Measurements from ENCODE around the gene FBXO48. TPM values are rescaled to one million over a fixed set of nuclear protein-coding genes. Genes with fewer than 3 reads are reported as not detected.

The FBXO48 gene
- total and polyA plus RNA-seq, 2 of the 8 experiments (the other 6 are each of a cell fraction or from before 2014, with no cell fraction given) = 1.1 to 1.5 TPM

GRCh38 chr2:68499133-68499532 is 32.0 kb upstream of the FBXO48 start:
- H3K23ac ChIP-seq (ENCODE audit: insufficient read length) = no peak overlapping the region
- FAIRE-seq = no peak
- no peak for TF ChIP-seq POLR2AphosphoS5 (IDR thresholded peaks at IDR 0.05; ENCODE audit: low read depth, low read length)
- TF ChIP-seq BRCA1 (IDR thresholded peaks at IDR 0.05; ENCODE audit: low read depth, low read length) = no peak
- TF ChIP-seq BCL11A (IDR thresholded peaks at IDR 0.05; ENCODE audit: low read depth in 2 of 2, low read length in 2 of 2) = no peak
- TF ChIP-seq SAP30 (IDR thresholded peaks at IDR 0.05; ENCODE audit: insufficient read depth, insufficient replicate concordance, low read length) = no peak
- TF ChIP-seq ASH2L (IDR thresholded peaks at IDR 0.05; ENCODE audit: low read length) = no peak
- TF ChIP-seq ATF2 (IDR thresholded peaks at IDR 0.05; ENCODE audit: low read length) = no peak
- TF ChIP-seq YY1 (IDR thresholded peaks at IDR 0.05; ENCODE audit: low read depth, low read length) = no peak
- no peak for TF ChIP-seq RXRA (IDR thresholded peaks at IDR 0.05; ENCODE audit: insufficient read depth, low read depth, low read length)
- TF ChIP-seq KDM4A (IDR thresholded peaks at IDR 0.05; ENCODE audit: low read depth, low read length, severe bottlenecking) = no peak
- no peak for TF ChIP-seq RNF2 (IDR thresholded peaks at IDR 0.05; ENCODE audit: borderline replicate concordance, low read depth, low read length, missing control alignments, poor library complexity, severe bottlenecking)
- TF ChIP-seq SP1 (IDR thresholded peaks at IDR 0.05; ENCODE audit: low read depth, low read length) = no peak
- TF ChIP-seq SIRT6 (IDR thresholded peaks at IDR 0.05; ENCODE audit: low read length) = no peak

More at GRCh38 chr2:68499133-68499532, 32.0 kb upstream of the FBXO48 start:
- H2BK5ac ChIP-seq (ENCODE audit: low read depth, low read length) = no peak overlapping the region
- H3K36me3 ChIP-seq (ENCODE audit: control insufficient read depth in 2 of 4, insufficient read depth in 4 of 4, low read length in 3 of 4) = no peaks in the 10 kb centered on the region
- H3K79me2 ChIP-seq (ENCODE audit: control insufficient read depth in 1 of 2, insufficient read depth in 2 of 2, low read length in 2 of 2) = no peaks in the 10 kb centered on the region
- CTCF ChIA-PET (ENCODE audit: partially characterized antibody) = interaction anchor here (0.6 to 1.6 kb wide), 3 partner anchors 11 to 882 kb away, joined by 3 to 5 read pairs (median 4); no protein-coding TSS in a partner anchor
- H3K27ac ChIP-seq (ENCODE audit: low read depth, low read length) = no peak overlapping the region
- H2BK15ac ChIP-seq (ENCODE audit: low read length) = no peak overlapping the region
- no peak overlapping the region for H4K5ac ChIP-seq (ENCODE audit: insufficient read length, low read depth, low read length)
- H3K4ac ChIP-seq (replicated peaks; ENCODE audit: insufficient read length, low read depth, low read length) = no peak overlapping the region
- no peak overlapping the region for H2BK12ac ChIP-seq (ENCODE audit: low read depth, low read length)
- H2AK5ac ChIP-seq (ENCODE audit: low read depth, low read length) = no peak overlapping the region
- H3K56ac ChIP-seq (replicated peaks; ENCODE audit: insufficient read length, low read depth, low read length) = no peak overlapping the region
- H2AFZ ChIP-seq (ENCODE audit: low read length) = no peak overlapping the region
- no peaks in the 10 kb centered on the region for H3K4me1 ChIP-seq (replicated peaks in 1 of 4; ENCODE audit: control insufficient read depth in 3 of 4, insufficient read depth in 4 of 4, low read length in 3 of 4)
- peaks cover 14 to 18% of the 10 kb centered on the region in 2 experiments for H3K9me3 ChIP-seq (ENCODE audit: insufficient read depth in 2 of 2, low read depth in 1 of 2, low read length in 1 of 2)
- H3K4me3 ChIP-seq (ENCODE audit: extremely low read depth in 1 of 4, insufficient read depth in 2 of 4, low read depth in 3 of 4, low read length in 4 of 4) = no peak overlapping the region
- peaks cover 0 to 2% of the 10 kb centered on the region in 2 experiments for H4K20me1 ChIP-seq (replicated peaks in 1 of 2; ENCODE audit: control insufficient read depth in 1 of 2, insufficient read depth in 2 of 2, low read length in 2 of 2)
- H3K23me2 ChIP-seq (ENCODE audit: low read depth, low read length) = no peaks in the 10 kb centered on the region
- no peak overlapping the region for H3K18ac ChIP-seq (ENCODE audit: extremely low read depth, low read length)
- DNase-seq (ENCODE audit: low read depth in 1 of 2, low spot score in 2 of 2) = no peak
- no peak overlapping the region for H2BK120ac ChIP-seq (replicated peaks; ENCODE audit: low read depth, low read length)
- H3K14ac ChIP-seq (ENCODE audit: insufficient read length) = no peak overlapping the region
- H3K9ac ChIP-seq (replicated peaks in 1 of 4; ENCODE audit: extremely low read depth in 1 of 4, low read depth in 3 of 4, low read length in 3 of 4) = no peak overlapping the region
- no peak overlapping the region for H2BK20ac ChIP-seq (ENCODE audit: low read length)
- no peak overlapping the region for H3K4me2 ChIP-seq (ENCODE audit: insufficient read depth in 1 of 2, low read depth in 2 of 2, low read length in 2 of 2)
- no peaks in the 10 kb centered on the region for H3K27me3 ChIP-seq (replicated peaks in 1 of 4; ENCODE audit: control insufficient read depth in 3 of 4, extremely low read depth in 1 of 4, insufficient read depth in 3 of 4, low read length in 3 of 4)
- POLR2A ChIA-PET (ENCODE audit: partially characterized antibody) = interaction anchor here (0.7 kb wide), 1 partner anchor 205 kb away, joined by 3 read pairs; no protein-coding TSS in a partner anchor
- no peak overlapping the region for H4K91ac ChIP-seq (replicated peaks; ENCODE audit: insufficient read length, low read length)
- no peaks in the 10 kb centered on the region for H3K79me1 ChIP-seq (ENCODE audit: low read depth, low read length)
- no peak overlapping the region for H4K8ac ChIP-seq (ENCODE audit: extremely low read depth, insufficient read depth, low read length)
